NCI-H510A (cell line): Measurements from ENCODE around the gene USH2A.
"Not testable (repeated sequence)": the region's sequence is repeated elsewhere in the genome, so short reads cannot be mapped to it uniquely, and the experiment has no call there.

Source experiments
- DNase-seq: peaks from one replicate; lab custom pipeline; 2025; lab: John Stamatoyannopoulos, UW

Gene USH2A

DNA sequence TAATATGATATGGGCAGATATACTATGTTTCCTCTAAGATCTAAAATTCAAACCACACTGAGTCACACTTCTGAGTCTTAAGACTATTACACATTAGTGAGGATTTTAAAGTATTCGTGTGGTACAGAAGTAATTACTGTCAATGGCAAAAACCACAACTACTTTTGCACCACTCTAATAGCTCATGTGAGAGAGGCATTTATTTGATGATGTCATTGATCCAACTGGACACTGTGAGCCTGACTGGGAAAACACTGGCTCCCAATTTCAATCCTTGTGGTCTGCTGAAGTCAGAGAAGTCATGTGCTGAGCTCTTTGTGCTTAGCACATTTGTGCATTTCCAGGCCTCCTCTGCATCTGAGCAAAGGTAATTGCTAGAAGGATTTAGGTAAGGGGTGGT is 377.8 kb downstream of the USH2A start:
- DNase-seq, result no peak

DNA sequence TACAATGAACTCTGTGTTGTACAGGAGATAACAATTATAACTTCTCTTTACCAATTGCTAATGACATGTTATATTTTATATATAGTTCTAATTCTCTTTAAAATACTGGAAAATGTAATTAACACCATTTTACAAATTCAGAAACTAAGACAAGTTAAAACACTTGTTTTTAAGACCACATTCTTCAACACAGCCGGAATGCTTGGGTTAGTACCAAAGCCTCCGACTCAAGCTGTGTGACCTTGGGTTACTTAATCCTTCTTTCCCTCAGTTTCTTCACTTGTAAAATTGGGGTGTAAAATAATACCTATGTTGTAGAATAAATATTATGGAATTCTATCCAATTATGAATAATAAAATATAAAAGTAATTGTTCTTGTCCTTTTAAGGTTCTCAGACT is 378.7 kb downstream of the USH2A start:
- DNase-seq, result no peak

GRCh38 chr1:216034506-216034905 is 388.7 kb downstream of the USH2A start:
- no peak for DNase-seq

DNA sequence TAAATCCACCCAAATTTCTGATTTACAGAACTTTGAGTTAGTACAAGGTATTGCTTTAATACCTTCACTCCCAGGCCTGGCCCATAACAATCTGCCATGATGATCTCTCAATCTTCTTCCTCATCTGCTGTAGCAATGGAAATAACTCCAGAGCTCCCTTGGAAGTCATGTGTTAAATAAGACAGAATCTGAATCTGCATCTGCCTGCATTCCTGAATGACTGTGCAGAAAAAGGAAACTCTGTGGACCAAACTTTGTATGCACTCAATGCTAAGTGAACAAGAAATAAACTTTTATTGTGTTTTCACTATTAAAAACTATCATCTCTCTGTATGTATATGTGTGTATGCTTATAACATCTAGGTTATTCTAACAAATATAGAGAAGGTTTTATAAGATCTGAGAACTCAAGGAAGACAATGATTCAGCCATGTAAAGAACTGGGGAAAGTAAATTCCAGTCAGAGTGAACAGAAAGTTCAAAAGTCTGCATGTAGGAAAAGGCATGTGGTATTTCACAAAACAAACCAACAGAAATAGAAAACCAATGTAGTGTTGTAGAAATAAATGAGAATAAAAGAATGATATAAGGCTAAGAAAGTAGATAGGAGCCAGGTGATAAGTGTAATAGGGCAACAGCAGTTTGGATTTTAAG is 390.2 kb downstream of the USH2A start:
- no peak for DNase-seq

GRCh38 chr1:216032284-216032683 is 391.0 kb downstream of the USH2A start:
- no peak for DNase-seq

DNA sequence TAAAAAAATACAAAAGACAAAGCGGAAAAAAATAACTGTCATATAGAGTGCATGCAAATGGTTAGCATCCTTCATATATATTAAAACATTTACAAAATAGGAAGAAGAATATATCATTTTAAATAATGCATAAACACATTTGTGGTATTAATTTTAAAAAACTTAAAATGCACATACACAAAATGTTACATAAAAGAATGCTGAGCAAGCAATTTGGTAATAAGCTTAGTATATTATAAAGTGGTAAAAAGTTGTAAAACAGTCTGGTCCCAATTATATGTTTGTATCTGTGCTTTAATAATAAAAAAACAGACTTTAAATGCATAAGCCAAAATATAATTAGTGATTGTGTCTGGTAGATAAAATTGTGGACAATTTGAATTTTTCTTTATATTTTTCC is 394.6 kb downstream of the USH2A start:
- no peak for DNase-seq

- DNase-seq, result no peak
These were observed 398.7 kb downstream of the USH2A start for GRCh38 chr1:216024546-216024945.

DNA sequence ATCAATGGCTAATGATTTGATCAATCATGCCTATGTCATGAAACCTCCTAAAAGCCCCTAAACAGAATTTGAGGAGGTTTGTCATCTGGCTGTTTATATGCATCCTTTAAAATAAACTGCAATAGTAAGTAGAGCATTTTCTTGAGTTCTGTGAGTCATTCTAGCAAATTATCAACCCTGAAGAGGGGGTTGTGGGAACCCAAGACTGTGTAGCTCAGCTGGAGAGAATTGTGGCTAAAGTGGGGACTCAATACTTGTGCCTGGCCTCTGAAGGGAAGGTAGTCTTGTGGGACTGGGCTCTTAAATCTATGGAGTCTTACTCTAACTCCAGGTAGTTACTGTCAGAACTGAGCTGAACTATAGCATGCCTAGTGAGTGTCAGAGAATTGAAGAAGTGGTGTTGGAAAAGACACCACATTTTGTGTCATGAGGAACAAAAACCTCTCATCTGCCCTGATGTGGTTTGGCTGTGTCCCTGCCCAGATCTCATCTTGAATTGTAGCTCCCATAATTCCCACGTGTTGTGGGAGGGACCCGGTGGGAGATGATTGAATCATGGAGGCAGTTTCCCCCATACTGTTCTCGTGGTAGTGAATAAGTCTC is 402.4 kb downstream of the USH2A start:
- DNase-seq, result no peak

DNA sequence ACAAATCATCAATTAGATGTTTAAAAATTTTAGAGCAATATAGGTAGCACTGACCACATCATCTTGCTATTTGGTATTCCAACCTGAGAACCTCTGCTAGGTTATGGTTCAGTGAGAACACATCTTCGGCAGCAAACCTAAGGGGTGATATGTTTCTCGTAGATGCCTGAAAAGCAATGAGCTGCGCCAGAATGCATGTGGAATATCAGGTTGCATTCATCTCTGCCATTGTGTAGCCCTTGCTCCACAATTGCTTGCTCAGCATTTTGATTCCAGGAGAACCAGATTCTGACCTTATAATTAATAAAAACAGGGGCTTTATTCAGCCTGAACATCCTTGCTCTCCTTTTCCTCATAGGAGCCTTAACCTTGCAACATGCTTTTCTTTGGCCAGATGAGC is 408.1 kb downstream of the USH2A start:
- DNase-seq, result no peak

GRCh38 chr1:216014086-216014485 is 409.2 kb downstream of the USH2A start:
- DNase-seq, result no peak

GRCh38 chr1:216009456-216009855 is 413.8 kb downstream of the USH2A start:
- not testable (repeated sequence) for DNase-seq

DNA sequence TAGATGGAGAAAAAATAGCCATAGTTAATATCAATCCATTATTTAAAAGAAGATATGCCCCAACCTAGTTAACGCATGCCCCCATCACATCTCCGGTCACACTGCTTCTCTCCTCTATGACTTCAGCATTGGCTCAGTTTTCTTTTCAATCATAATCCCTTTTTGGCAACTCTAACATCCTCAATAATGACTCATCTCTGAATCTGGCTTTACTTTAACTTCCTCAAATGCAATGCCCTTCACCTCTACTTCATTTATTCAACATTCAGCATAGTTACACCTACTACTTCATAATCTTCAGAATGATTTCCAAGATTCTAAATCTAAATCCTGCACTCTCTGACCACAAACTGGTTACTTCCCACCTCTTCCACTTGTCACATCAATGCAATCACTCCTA is 417.3 kb downstream of the USH2A start:
- no peak for DNase-seq

DNA sequence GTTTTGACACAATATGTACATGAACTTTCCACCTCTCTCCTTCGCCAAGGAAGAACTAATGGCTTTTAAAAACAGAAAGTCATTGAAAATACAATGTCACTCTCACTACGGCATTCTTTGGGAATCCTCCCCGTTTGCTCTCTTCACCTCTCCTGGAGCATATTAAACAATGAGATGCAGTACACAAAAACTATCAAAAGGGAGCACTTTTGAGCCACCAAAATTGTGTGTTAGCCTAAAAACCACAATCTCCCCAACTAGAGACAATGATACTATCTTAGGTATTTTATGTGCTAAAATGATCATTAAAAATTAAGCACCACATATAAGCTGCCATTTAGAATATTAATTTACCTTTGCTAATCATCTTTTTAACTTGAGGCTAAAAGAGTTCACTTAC is 430.6 kb downstream of the USH2A start:
- no peak for DNase-seq

DNA sequence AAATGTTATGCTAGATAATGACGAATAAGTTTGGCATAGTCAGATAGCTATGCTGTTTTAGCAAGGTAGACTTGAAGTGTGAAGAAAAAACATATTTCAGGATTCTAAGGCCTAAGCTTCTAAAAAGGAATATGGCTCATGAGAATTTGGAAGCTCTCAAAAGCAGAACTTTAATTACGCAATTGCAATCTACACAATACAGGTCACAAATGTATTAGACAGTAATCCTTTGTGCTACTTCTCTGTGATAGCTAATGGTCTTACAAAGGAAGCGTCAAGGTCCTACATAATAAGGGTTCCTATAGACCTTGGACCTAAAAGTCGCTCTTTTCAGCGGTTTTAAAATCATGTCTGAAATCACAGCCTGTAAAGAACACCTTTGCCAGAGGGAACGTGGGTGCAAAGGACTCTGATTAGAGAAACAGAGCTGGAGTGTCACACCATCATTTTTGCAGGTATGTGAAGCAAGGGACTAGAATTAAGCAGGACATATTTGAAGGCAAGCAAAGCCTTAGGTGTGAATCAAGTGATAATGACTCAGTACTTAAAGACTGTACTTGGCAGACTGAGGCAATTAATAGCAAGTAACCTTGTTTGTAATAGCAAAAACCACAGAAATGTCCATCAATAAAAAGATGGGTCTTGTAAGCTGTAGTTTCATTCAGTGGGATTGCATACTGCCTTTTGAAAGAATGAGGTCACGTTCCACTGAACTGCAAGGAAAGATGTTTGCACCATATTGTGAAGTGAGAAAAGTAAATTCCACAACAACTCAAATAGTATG is 436.0 kb downstream of the USH2A start:
- DNase-seq, result no peak

- DNase-seq, result no peak
These were observed 436.8 kb downstream of the USH2A start for GRCh38 chr1:215986401-215986800.

- no peak for DNase-seq
These were observed 439.6 kb downstream of the USH2A start for GRCh38 chr1:215983680-215984079.

GRCh38 chr1:215971793-215972441 is 451.3 kb downstream of the USH2A start:
- DNase-seq, result no peak

- DNase-seq, result no peak
These were observed 452.8 kb downstream of the USH2A start for GRCh38 chr1:215970406-215970805.

DNA sequence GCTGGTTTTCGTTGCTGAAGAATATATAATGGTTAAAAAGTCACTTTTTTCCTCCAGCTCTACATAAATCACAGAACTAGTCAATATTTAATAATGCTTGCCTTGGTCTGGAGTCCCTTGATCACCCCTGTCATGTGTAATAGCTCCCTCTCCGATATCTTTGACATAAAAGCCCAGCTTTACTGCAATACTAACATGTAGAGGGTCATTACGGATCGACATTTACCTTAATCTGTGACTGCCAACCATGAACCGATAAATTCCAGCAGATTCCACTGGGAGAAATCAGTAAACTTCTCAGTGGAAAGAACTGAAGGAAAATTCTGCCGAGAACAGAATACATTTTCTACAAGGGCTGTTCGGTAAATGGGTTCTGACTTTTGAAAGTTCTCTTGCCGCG is 459.6 kb downstream of the USH2A start:
- no peak for DNase-seq

DNA sequence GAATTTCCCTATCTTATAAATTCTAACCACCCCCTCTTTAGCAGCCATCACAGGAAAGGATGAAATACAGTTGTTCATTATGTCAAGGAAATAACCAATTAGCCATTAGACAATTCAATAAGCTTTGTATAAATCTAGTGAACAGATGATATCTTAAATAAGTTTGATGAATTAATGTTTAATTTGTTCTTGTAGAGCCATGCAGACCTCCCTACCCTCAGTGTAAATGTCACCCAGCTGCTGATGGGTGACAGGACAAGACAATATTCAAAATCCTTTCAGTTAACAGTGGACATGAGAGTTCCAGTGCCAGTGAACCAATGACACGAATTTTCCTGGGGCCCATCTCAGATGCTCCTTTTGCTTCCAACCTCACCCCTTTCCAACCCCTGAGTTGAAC is 460.2 kb downstream of the USH2A start:
- DNase-seq, result no peak

- no peak for DNase-seq
These were observed 464.4 kb downstream of the USH2A start for GRCh38 chr1:215958841-215959240.

DNA sequence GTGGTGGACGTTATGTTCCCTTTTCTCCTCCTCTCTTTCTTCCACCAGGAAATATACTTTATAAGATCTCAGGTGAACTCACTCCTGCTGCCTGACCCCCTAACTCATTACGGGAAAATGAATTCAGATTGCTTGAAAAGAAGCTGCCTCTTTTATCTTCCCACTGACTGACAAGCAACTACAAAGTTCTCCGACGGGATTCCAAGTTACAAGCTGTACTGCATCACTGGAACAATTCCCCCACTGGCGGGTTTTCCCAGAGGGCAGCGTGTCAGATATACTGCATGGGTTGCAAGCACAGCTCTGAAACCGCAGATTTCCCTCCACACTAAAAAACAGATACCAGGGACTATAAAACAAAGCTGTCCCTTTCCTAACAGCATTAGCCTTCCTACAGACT is 465.6 kb downstream of the USH2A start:
- DNase-seq, result no peak

DNA sequence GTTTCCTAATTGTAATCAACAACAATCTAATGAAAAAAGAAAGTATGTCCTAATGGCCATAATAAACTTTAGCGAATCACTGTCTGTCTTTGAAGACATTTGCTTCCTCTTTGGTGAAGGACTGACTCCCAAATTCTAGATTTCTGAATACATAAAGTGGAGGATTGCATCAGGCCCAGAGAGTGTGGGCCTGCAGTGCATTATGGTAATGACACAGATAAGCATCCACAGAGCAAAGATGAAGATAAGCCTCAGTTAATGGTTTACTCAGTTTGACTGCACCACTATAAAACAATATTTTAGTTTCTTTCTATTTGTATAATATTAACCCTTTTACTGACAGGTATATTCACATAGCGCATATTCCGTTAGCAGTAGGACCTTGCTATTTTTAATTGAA is 490.7 kb downstream of the USH2A start:
- no peak for DNase-seq
